Measurements from ENCODE around the gene PLPP4. TPM values are rescaled to one million over a fixed set of nuclear protein-coding genes. Genes with fewer than 3 reads are reported as not detected.

PLPP4 gene
- total RNA-seq, 1 donor from 2014 or later = not detected

DNA sequence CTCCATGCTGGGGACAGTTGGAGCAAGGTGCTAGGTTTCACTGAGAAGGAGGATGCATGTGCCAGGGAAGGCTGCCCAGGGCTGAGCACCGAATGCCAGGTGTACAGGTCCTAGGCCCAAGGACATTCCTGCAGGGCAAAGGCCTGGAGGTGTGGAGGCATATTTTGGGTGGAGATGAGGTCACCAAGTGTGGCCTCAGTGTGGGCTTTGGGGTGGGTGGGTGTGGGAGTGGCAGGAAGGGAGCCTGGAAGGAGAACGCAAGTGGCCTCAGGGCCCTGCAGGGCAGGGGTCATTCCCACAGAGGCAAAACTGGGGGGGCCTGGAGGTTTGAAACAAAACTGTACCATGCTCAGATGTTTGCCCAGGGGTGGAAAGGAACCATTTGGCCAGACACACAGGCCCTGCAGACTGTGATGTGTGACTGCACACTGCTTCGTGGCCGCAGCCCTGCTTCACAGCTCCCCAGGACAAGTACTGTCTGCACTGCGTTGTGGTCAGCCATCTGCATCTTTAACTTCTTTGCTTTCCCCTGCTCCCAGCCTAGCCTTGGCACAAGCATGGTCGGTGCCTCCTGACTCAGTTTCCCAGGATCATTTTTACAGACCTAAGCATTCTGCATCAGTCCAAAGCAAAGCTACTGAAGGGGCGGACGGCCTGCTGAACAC is 5.1 kb downstream of the PLPP4 start:
- Mint-ChIP-seq H3K27ac (ENCODE audit: unreplicated experiment) (no peak overlapping the region), H3K4me1 (ENCODE audit: unreplicated experiment) (peaks cover 10% of the 10 kb centered on the region), H3K9me3 (ENCODE audit: unreplicated experiment) (no peaks in the 10 kb centered on the region), H3K4me3 (ENCODE audit: unreplicated experiment) (no peak overlapping the region), H3K27me3 (ENCODE audit: unreplicated experiment) (peaks cover 12% of the 10 kb centered on the region), H3K36me3 (ENCODE audit: low read depth, unreplicated experiment) (no peaks in the 10 kb centered on the region)
- no peak for DNase-seq (ENCODE audit: low spot score)
- TF ChIP-seq, protein P1, sequence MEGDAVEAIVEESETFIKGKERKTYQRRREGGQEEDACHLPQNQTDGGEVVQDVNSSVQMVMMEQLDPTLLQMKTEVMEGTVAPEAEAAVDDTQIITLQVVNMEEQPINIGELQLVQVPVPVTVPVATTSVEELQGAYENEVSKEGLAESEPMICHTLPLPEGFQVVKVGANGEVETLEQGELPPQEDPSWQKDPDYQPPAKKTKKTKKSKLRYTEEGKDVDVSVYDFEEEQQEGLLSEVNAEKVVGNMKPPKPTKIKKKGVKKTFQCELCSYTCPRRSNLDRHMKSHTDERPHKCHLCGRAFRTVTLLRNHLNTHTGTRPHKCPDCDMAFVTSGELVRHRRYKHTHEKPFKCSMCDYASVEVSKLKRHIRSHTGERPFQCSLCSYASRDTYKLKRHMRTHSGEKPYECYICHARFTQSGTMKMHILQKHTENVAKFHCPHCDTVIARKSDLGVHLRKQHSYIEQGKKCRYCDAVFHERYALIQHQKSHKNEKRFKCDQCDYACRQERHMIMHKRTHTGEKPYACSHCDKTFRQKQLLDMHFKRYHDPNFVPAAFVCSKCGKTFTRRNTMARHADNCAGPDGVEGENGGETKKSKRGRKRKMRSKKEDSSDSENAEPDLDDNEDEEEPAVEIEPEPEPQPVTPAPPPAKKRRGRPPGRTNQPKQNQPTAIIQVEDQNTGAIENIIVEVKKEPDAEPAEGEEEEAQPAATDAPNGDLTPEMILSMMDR (IDR thresholded peaks at IDR 0.05; ENCODE audit: unreplicated experiment) = no peak

DNA sequence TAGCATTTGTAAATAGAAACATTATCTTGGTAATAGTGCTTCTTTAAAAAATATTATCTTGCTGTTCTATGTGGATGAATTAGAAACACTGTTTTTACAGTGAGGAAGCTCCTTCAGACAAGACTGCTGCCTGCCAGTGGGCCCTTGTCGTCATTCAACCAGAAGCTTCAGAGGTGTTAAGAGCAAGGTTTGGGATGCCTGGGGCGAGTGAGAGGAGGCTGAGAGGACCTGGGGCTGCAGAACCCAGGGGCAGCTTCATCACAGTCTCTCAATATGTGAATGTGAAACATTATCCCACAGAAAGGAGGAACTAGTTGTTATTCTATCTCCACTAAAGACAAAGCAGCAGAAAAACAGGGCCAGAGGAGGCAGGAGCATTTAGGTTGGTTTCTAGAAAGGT is 8.1 kb downstream of the PLPP4 start:
- Mint-ChIP-seq H3K27ac (ENCODE audit: unreplicated experiment) (no peak overlapping the region), H3K9me3 (ENCODE audit: unreplicated experiment) (no peaks in the 10 kb centered on the region), H3K36me3 (ENCODE audit: low read depth, unreplicated experiment) (no peaks in the 10 kb centered on the region), H3K4me1 (ENCODE audit: unreplicated experiment) (peaks cover 8% of the 10 kb centered on the region), H3K27me3 (ENCODE audit: unreplicated experiment) (peaks cover 2% of the 10 kb centered on the region), H3K4me3 (ENCODE audit: unreplicated experiment) (no peak overlapping the region)
- DNase-seq (ENCODE audit: low spot score) = no peak
- TF ChIP-seq, protein P1 (IDR thresholded peaks at IDR 0.05; ENCODE audit: unreplicated experiment) = no peak

DNA sequence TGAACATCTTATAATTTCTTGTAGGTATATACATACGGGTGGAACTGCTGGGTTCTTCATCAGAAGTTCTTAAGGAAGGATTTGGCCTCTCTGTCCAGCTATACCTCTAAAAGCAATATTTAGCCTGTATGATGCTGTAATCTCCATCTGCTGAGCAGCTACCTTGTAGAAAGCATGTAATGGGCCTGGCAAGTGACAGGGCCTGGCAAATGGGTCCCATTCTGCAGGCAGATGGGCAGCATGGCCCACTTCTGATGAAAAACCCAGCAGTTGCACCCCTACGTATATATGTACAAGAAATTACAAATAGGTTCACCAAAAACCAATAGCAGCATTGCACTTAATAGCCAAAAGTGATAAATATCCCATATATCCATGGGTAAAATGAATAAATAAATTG is 9.0 kb downstream of the PLPP4 start:
- Mint-ChIP-seq H3K9me3 (ENCODE audit: unreplicated experiment) (no peaks in the 10 kb centered on the region), H3K4me3 (ENCODE audit: unreplicated experiment) (no peak overlapping the region), H3K4me1 (ENCODE audit: unreplicated experiment) (peaks cover 7% of the 10 kb centered on the region), H3K27ac (ENCODE audit: unreplicated experiment) (no peak overlapping the region), H3K27me3 (ENCODE audit: unreplicated experiment) (peaks cover 2% of the 10 kb centered on the region), H3K36me3 (ENCODE audit: low read depth, unreplicated experiment) (no peaks in the 10 kb centered on the region)
- no peak for DNase-seq (ENCODE audit: low spot score)
- TF ChIP-seq, protein P1 (IDR thresholded peaks at IDR 0.05; ENCODE audit: unreplicated experiment) = no peak

DNA sequence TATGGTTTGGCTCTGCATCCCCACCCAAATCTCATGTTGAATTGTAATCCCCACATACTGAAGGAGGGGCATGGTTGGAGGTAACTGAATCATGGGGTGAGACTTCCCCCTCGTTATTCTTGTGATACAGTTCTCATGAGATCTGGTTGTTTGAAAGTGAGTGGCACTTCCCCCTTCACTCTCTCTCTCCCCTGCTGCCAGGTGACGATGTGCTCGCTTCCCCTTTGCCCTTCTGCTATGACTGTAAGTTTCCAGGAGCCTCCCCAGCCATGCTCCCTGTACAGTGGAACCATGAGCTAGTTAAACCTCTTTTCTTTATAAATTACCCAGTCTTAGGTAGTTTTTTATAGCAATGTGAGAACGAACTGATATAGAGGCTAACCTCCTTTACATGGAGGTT is 16.6 kb downstream of the PLPP4 start:
- no peaks in the 10 kb centered on the region for H3K4me1 Mint-ChIP-seq (ENCODE audit: unreplicated experiment)
- no peak for DNase-seq (ENCODE audit: low spot score)
- H3K4me3 Mint-ChIP-seq (ENCODE audit: unreplicated experiment) = no peak overlapping the region
- no peaks in the 10 kb centered on the region for H3K27me3 Mint-ChIP-seq (ENCODE audit: unreplicated experiment)
- H3K36me3 Mint-ChIP-seq (ENCODE audit: low read depth, unreplicated experiment) = no peaks in the 10 kb centered on the region
- TF ChIP-seq, protein P1 (IDR thresholded peaks at IDR 0.05; ENCODE audit: unreplicated experiment) = no peak
- H3K9me3 Mint-ChIP-seq (ENCODE audit: unreplicated experiment) = no peaks in the 10 kb centered on the region
- no peak overlapping the region for H3K27ac Mint-ChIP-seq (ENCODE audit: unreplicated experiment)

DNA sequence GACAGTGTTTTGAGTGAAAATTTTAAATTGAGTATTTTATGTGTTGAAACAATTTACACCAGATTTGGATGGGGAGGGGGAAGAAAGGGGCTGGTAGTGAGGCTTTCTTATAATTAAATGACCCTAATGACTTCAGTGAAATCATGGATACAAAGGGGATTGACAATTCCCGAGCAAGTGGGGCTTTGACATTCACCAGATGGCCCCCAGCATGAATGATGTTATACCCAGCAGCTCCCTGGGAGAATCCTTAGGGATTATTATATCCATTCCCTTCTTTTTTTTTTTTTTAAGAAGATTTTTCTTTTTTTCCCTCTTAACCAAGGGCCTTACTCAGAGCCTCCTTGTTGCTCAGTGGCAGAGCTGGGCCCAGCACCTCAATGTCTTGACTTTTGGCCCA is 17.9 kb downstream of the PLPP4 start:
- TF ChIP-seq, protein P1 (IDR thresholded peaks at IDR 0.05; ENCODE audit: unreplicated experiment) = no peak
- Mint-ChIP-seq H3K27me3 (ENCODE audit: unreplicated experiment) (no peaks in the 10 kb centered on the region), H3K4me3 (ENCODE audit: unreplicated experiment) (no peak overlapping the region), H3K4me1 (ENCODE audit: unreplicated experiment) (no peaks in the 10 kb centered on the region), H3K9me3 (ENCODE audit: unreplicated experiment) (no peaks in the 10 kb centered on the region), H3K36me3 (ENCODE audit: low read depth, unreplicated experiment) (no peaks in the 10 kb centered on the region), H3K27ac (ENCODE audit: unreplicated experiment) (no peak overlapping the region)
- DNase-seq (ENCODE audit: low spot score) = no peak
